ENCODE data around the gene PLD2. TPM values are rescaled to one million over a fixed set of nuclear protein-coding genes. Genes with fewer than 3 reads are reported as not detected.
A peak's percentile ranks its signal among the peaks of the same experiment; 100 is the strongest.

The PLD2 gene
- total and polyA plus RNA-seq, 8 donors = 11.7 to 26.1 (median 17.9) TPM

- H3K36me3 ChIP-seq = no peaks in the 10 kb centered on the region
- FAIRE-seq (no peak), DNase-seq (no peak), ATAC-seq (no peak)
- no peak overlapping the region for H3K4me3 ChIP-seq
- no peak overlapping the region for H3K27ac ChIP-seq
- no peak for TF ChIP-seq CTCF (IDR thresholded peaks at IDR 0.05)
- WGBS, 2 donors = 54 to 60% methylated on average over 9 of the region's 9 CpGs
- H3K27me3 ChIP-seq = peaks cover 0 to 7% (median 0%) of the 10 kb centered on the region in 4 donors
- H3K9me3 ChIP-seq = no peaks in the 10 kb centered on the region
- intact Hi-C loops (cut with DNase I) = no loop called here
- no peaks in the 10 kb centered on the region for H3K4me1 ChIP-seq
These were observed 28.8 kb upstream of the PLD2 start for GRCh38 chr17:4777969-4778760.

GRCh38 chr17:4780325-4780955 is 26.5 kb upstream of the PLD2 start:
- intact Hi-C loops (cut with DNase I) = loop anchor here in 1 of 3 donors (10.0 kb wide), 1 partner anchor 46 kb away; the partner anchor contains the start of genes CXCL16, MED11 and ZMYND15
- H3K4me3 ChIP-seq = no peak overlapping the region
- TF ChIP-seq CTCF (IDR thresholded peaks at IDR 0.05) = no peak
- H3K36me3 ChIP-seq = no peaks in the 10 kb centered on the region
- no peak for FAIRE-seq
- H3K27ac ChIP-seq = no peak overlapping the region
- no peaks in the 10 kb centered on the region for H3K4me1 ChIP-seq
- WGBS, 2 donors = 57 to 68% methylated on average over 11 of the region's 11 CpGs
- ATAC-seq = no peak
- H3K27me3 ChIP-seq = peaks cover 0 to 16% (median 0%) of the 10 kb centered on the region in 4 donors
- peak in 1 of 6 donors; percentile 26 for DNase-seq
- H3K9me3 ChIP-seq = no peaks in the 10 kb centered on the region

GRCh38 chr17:4782652-4783051 is 24.3 kb upstream of the PLD2 start:
- FAIRE-seq = no peak
- peaks cover 0 to 7% (median 0%) of the 10 kb centered on the region in 3 donors for H3K4me1 ChIP-seq
- WGBS, 2 donors = 25 to 29% methylated on average over 22 to 28 of the region's 28 CpGs
- peaks cover 0 to 16% (median 0%) of the 10 kb centered on the region in 4 donors for H3K27me3 ChIP-seq
- TF ChIP-seq CTCF (IDR thresholded peaks at IDR 0.05) = no peak
- intact Hi-C loops (cut with DNase I) = loop anchor here in 1 of 3 donors (10.0 kb wide), 1 partner anchor 48 kb away; the partner anchor contains the start of genes CXCL16, MED11 and ZMYND15
- no peak overlapping the region for H3K27ac ChIP-seq
- no peaks in the 10 kb centered on the region for H3K36me3 ChIP-seq
- no peaks in the 10 kb centered on the region for H3K9me3 ChIP-seq
- no peak overlapping the region for H3K4me3 ChIP-seq
- peak in 2 of 4 donors; percentile 14 to 32 for ATAC-seq
- DNase-seq = no peak

- 14 to 17% methylated on average over 61 of the region's 61 CpGs for WGBS, 2 donors
- DNase-seq (peak in 3 of 6 donors; percentile 20 to 57 (median 55)), ATAC-seq (no peak), FAIRE-seq (no peak)
- Histone ChIP-seq H3K9me3 (no peaks in the 10 kb centered on the region), H3K4me1 (peaks cover 0 to 20% (median 4%) of the 10 kb centered on the region in 3 donors), H3K27ac (no peak overlapping the region), H3K27me3 (peaks cover 0 to 16% (median 0%) of the 10 kb centered on the region in 4 donors), H3K4me3 (peak overlapping the region in 1 of 4 donors; percentile 22), H3K36me3 (no peaks in the 10 kb centered on the region)
- intact Hi-C loops (cut with DNase I) = loop anchor here in 2 of 3 donors (5.0 to 10.0 kb wide), 3 partner anchors 51 to 102 kb away; partner anchors contain the start of genes CXCL16 (in 1 of the 2), MED11 (in 1 of the 2) and ZMYND15 (in 1 of the 2)
- no peak for TF ChIP-seq CTCF (IDR thresholded peaks at IDR 0.05)
These were observed 21.4 kb upstream of the PLD2 start for GRCh38 chr17:4785311-4786105.

Measured in pancreas (tissue), 10 donors.